ENCODE results near the gene ADGRL2.

ADGRL2 gene

GRCh38 chr1:81920245-81920740 is 119.6 kb downstream of the ADGRL2 start:
- no peak for DNase-seq (ENCODE audit: low spot score)

GRCh38 chr1:81920886-81921285 is 120.2 kb downstream of the ADGRL2 start:
- no peak for DNase-seq (ENCODE audit: low spot score)

- no peak for DNase-seq (ENCODE audit: low spot score)
Measured at GRCh38 chr1:81921344-81921743, 120.6 kb downstream of the ADGRL2 start.

- DNase-seq (ENCODE audit: low spot score): no peak
Measured at GRCh38 chr1:81921851-81922462, 121.2 kb downstream of the ADGRL2 start.

DNA sequence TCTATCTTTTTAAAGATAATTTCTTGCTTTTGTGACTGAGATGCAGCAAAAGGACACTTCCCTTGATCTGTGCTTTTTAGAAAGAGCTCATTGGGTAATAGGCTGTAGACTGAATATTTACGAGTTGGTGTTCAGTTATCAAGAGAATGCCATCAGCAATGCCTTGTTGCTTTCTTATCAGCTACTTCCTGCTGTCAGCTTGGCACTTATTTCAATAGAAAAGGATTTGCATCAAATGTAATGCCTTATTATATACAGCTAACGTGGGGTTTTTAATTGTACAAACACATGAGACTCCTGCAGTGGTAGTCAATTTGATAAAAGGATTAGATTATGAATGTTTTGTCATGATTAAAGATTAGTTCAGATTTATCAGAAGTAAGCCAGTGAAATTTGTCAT is 122.2 kb downstream of the ADGRL2 start:
- DNase-seq (ENCODE audit: low spot score): no peak

DNA sequence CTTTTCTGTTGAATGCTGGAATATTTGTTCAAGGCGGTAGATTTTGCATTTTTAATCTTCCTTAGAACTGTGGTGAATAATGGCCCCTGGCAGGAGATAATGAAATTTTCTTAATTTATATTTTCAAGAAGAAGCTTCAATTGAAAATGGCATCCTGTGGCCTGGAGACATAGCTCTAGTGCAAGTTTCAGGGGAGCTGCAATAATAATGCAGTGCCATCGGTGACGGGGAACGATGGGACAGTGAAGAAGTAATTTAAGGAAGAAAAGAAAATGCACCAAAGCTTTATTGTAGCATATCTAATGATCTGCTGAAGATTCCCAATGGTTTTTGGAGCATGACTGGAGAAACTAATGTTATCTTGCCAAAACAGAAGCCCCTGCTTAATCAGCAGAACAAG is 128.4 kb downstream of the ADGRL2 start:
- no peak for DNase-seq (ENCODE audit: low spot score)

DNA sequence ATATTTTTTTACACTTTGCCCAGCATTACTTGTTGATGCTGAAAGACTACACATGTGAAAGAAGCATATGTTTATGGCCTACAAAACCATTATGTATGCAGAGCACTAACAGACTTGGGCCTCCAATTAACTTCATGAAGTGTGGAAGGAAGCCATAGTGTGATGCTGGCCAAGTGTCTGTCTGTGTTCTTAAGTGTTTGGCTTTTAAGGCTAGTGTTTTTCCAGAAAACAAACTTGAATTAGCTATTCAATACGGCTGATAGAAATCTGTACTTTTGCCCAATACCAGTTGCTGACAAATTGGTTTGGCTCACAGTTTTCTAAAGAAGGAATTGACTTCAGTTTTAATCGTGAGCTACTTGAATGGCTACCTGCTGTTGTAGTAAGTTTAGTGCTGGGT is 136.1 kb downstream of the ADGRL2 start:
- no peak for DNase-seq (ENCODE audit: low spot score)

DNA sequence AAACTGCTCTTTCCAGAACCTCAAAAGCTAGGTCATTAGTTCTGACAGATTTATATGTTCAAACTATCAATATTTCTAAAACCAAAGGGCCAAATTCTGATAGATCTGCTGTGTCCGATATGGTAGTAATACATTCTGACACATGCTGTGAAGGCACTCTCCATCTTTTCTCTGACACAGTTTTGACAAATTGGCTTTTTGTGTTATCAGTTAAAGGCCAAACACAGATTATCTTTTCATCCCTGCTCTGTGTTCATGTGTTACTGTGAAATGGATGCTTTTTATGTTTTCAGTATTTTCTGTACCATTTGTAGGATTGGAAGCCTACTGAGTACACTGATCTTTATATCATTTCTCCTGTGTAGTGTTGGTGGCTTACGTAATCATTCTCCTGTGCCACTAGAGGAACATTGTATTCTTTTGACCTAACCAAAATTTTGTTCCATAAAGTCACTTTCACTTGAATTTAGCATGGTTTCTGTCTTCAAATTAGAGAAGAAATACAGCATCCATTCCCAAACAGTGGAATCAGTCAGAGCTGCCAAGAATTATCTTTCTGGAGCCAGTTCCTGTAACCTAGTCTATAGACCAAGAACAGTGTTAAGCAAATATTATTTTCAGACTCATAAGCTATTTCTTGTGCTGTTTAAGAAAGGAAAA is 137.2 kb downstream of the ADGRL2 start:
- no peak for DNase-seq (ENCODE audit: low spot score)

DNA sequence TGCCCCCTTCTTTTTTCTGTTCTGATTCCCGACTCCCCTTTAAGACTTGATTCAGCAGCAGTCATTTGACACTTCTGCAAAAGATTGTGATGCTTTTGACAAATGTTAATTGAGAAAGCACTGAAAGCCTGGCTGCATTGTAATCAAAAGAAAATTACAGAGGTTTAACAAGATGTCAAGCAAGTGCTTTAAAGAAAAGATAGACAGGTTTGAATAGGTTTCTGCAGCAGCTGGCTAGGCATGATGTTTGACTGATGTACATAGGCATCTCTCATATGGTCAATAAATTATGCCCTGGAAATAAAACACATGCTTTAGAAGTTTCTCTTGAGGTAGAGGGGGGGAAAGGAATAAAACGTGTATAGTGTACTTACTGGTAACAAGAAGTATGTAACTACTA is 147.8 kb downstream of the ADGRL2 start:
- DNase-seq (ENCODE audit: low spot score): no peak

GRCh38 chr1:81949421-81949820 is 148.7 kb downstream of the ADGRL2 start:
- no peak for DNase-seq (ENCODE audit: low spot score)

- DNase-seq (ENCODE audit: low spot score): no peak
Measured at GRCh38 chr1:81950037-81950436, 149.3 kb downstream of the ADGRL2 start.

DNA sequence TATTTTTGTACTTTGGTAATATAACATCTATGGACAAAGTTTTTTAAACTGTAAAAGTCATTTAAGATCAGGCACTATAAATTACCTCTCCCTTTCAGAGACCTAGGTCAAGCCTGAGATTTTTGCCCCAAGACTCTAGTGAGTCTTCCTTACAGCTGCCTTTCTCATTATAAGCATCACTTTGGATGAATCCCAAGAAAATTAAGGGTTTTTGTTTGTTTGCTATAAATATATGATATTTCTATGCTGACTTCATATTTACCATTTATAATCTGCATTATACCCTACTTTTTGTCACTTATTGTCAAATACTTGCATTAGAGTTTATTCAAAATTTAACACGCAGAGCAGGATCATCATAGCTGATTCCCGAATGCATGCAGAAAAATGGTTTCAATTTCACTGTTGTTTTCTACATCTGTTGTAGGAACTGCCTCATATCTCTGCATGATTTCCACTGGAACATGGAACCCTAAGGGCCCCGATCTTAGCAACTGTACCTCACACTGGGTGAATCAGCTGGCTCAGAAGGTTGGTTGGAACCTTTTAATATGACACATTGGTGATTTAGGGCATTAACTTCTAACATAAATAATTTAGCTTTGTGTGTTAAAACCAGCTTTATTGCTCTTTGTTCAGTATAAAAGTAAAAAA is 150.0 kb downstream of the ADGRL2 start:
- no peak for DNase-seq (ENCODE audit: low spot score)

DNA sequence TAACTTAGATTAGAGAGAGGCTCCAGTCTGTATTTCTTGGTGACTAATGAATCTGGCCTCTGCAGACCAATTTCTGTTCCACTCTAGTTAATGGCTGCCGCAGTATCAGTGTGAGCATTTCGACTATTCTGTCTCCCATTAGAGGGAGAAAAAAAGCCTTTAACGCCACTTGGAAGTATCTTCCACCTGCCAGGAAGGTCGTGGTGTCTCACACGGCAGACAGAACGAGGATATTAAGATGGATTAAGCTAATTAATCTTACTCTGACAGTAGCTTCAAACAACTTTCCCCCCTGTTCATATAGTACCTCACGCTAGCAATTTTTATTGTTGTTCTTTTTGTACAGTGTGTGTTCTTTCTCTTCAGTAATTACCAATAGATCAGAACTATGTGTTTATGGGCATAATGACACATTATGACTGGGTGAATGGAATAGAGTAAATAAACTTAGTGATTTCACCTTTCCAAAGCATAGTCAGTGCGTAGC is 153.8 kb downstream of the ADGRL2 start:
- no peak for DNase-seq (ENCODE audit: low spot score)

- no peak for DNase-seq (ENCODE audit: low spot score)
Measured at GRCh38 chr1:81967951-81968350, 167.2 kb downstream of the ADGRL2 start.

- DNase-seq (ENCODE audit: low spot score): no peak
Measured at GRCh38 chr1:81970416-81970815, 169.7 kb downstream of the ADGRL2 start.

DNA sequence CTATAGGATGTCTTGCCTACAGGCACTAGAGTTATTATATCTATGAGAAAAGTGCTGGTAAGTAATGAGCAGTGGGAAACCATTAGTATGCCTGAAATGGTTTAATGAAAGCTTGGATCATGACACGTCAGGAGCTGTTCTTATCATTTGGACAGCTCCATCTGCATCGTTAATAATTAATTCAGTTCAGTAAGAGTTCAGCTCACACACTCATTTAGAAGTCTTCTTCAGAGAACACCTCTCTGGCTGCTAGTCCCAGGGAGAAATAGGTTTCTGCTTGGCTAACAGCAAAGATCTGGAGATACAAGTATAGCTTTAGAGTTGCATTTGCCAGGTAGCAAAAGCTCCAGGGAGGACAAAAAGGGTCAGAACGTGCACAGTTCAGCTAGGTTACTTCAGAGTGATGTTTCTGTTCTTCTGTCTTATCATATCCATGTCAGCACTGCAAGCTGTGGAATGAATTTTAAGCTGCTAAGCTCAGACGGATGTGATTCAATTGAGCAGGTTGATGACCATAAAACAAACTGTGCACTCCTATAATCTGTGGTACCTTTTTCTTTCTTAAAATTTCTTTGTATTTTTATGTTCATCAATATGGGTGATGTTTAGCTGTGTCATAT is 173.6 kb downstream of the ADGRL2 start:
- DNase-seq (ENCODE audit: low spot score): no peak

GRCh38 chr1:81974883-81975555 is 174.3 kb downstream of the ADGRL2 start:
- DNase-seq (ENCODE audit: low spot score): no peak

- no peak for DNase-seq (ENCODE audit: low spot score)
Measured at GRCh38 chr1:81976539-81976938, 175.8 kb downstream of the ADGRL2 start.

DNA sequence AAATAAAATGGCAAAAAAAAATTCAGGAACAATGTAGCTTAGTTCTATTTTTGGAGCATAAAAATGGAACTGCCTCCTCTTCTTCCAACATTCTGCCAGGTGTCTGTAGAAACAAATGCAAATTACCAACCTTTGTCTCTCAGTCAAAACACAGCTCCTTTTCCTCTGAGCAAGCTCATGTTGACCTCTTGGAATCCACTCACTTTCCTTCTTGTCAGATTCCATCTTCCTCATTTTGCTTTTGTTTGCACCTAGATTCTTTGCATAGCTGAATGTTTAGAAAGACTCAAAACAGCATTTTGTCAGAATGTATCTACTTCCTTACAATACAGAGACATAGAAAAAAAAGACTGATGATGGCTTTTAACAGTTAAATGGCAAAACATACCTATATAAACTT is 178.2 kb downstream of the ADGRL2 start:
- no peak for DNase-seq (ENCODE audit: low spot score)

DNA sequence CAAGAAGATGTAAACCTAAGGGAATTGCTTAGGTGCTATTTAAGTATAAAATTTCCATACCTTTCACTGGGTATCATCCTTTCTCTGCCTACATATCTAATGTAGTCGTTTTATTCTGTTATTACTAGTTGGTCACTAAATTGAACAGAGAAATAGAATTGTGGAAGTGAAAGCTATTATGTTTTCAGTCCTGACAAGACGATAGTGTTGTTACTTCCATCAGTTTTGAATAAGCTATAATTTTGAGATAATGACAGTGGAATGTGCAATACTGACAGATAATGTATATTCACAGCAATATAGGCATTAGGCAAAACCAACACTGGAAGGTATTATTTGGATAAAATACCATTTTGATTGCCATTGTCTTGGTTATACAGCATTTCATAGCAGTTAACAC is 181.8 kb downstream of the ADGRL2 start:
- DNase-seq (ENCODE audit: low spot score): no peak

DNA sequence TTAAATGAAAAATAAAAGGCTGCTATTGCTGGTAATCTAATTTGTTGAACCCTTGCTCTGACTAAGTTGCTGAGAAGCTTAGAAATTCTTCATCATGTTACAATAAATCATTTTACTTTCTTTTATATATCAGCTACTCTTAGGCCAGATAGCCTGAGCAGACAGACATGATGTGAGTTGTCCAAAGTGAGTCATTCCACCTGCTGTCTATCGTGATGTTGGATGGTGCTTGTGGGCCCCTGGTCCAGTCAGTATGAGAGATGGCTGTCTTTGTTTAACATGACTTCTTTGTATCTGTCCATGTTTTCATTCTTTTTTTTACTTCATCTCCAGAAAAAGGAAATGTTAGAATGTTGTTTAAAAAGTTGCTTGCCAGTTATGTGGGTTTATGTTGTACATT is 188.8 kb downstream of the ADGRL2 start:
- DNase-seq (ENCODE audit: low spot score): no peak

- no peak for DNase-seq (ENCODE audit: low spot score)
Measured at GRCh38 chr1:81990241-81990640, 189.5 kb downstream of the ADGRL2 start.

Data from hematopoietic multipotent progenitor cell treated with erythropoietin and hydrocortisone succinate and interleukin-3 and kit ligand, for 15 days (in vitro differentiated cells).